Measurements from ENCODE around the gene MEG3. TPM values are rescaled to one million over a fixed set of nuclear protein-coding genes. Genes with fewer than 3 reads are reported as not detected.

The MEG3 gene
- total and polyA plus RNA-seq, 2 donors (not counting 3 experiments of a cell fraction or from before 2014, with no cell fraction given): 378 to 508 TPM

DNA sequence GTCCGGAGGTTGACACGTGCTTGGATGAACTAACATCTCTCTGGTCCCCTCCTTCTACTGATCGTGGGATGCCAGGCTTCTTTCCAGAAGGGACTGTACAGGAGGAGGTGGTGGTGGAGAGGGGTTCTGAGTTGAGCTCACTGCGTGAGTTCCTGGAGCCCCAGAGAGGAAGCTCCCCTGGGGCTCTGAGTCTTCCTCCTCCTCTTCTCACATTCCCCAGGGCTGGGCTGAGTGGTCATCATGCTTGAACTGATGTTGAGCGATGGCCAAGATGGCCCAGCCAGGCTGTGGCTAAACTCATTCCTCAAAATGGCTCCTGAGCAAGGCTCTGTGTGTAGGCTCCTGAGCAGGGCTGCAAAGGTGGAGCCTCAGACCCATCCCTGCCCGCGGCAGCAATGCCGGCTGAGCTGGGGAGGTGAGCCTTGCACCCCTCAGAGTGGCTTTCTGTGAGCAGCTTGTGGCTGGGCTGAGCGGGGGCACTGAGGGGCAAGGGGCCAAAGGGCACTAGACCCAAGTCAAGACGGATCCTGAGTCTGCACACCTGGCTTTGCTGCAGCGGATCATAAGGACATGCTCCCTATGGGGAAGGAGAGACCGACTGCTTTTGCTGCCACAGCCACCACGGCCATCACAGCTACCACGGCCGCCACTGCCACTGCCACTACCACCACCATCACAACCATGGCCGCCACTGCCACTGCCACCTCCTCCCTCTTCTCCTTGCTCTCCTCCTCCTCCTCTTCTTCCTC is 35.4 kb downstream of the MEG3 start:
- no TSS peak for BruUV-seq (replicated peaks)
- H3K9ac ChIP-seq (replicated peaks; ENCODE audit: extremely low read depth, insufficient read depth, low read length): no peak overlapping the region
- peaks cover 0 to 18% of the 10 kb centered on the region in 2 experiments for H3K36me3 ChIP-seq (ENCODE audit: control insufficient read depth in 2 of 2, extremely low read depth in 1 of 2, insufficient read depth in 2 of 2, low read length in 2 of 2)
- FAIRE-seq (no peak), DNase-seq (ENCODE audit: low read depth, low spot score) (no peak)
- no peaks in the 10 kb centered on the region for H3K9me3 ChIP-seq (replicated peaks; ENCODE audit: control insufficient read depth, insufficient read depth, low read length)
- H3K79me2 ChIP-seq (ENCODE audit: control insufficient read depth, insufficient read depth, low read length): no peaks in the 10 kb centered on the region
- no peak overlapping the region for H3K4me2 ChIP-seq (ENCODE audit: insufficient read depth, low read length)
- dilution Hi-C loops (cut with MboI; ENCODE audit: extremely low pct_ligation_motif_present, low sequenced_read_pairs): no loop called here
- no peaks in the 10 kb centered on the region for H3K9me1 ChIP-seq (replicated peaks; ENCODE audit: control insufficient read depth, extremely low read depth, insufficient read depth, low read length)
- TF ChIP-seq, protein P1, sequence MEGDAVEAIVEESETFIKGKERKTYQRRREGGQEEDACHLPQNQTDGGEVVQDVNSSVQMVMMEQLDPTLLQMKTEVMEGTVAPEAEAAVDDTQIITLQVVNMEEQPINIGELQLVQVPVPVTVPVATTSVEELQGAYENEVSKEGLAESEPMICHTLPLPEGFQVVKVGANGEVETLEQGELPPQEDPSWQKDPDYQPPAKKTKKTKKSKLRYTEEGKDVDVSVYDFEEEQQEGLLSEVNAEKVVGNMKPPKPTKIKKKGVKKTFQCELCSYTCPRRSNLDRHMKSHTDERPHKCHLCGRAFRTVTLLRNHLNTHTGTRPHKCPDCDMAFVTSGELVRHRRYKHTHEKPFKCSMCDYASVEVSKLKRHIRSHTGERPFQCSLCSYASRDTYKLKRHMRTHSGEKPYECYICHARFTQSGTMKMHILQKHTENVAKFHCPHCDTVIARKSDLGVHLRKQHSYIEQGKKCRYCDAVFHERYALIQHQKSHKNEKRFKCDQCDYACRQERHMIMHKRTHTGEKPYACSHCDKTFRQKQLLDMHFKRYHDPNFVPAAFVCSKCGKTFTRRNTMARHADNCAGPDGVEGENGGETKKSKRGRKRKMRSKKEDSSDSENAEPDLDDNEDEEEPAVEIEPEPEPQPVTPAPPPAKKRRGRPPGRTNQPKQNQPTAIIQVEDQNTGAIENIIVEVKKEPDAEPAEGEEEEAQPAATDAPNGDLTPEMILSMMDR (IDR thresholded peaks at IDR 0.05; ENCODE audit: extremely low read depth in 1 of 2, insufficient read depth in 1 of 2, low read depth in 1 of 2, low read length in 2 of 2): no peak
- no peak for TF ChIP-seq GATA2 (IDR thresholded peaks at IDR 0.05; ENCODE audit: insufficient read depth, insufficient read length, low read depth, low read length)
- no peak for TF ChIP-seq MAX (IDR thresholded peaks at IDR 0.05; ENCODE audit: insufficient read depth, insufficient read length)
- TF ChIP-seq MYC (IDR thresholded peaks at IDR 0.05; ENCODE audit: low read depth, low read length): no peak
- no peaks in the 10 kb centered on the region for H4K20me1 ChIP-seq (replicated peaks; ENCODE audit: control insufficient read depth, extremely low read depth, insufficient read depth, low read length)
- CTCF ChIA-PET: no interaction called here
- H2AFZ ChIP-seq (ENCODE audit: low read depth, low read length): no peak overlapping the region
- POLR2A ChIA-PET: no interaction called here
- no peak overlapping the region for H3K4me3 ChIP-seq (replicated peaks in 1 of 3; ENCODE audit: insufficient read depth in 1 of 3, low read depth in 1 of 3, low read length in 3 of 3)
- no peak overlapping the region for H3K27ac ChIP-seq (ENCODE audit: insufficient read depth, low read depth, low read length)
- no peaks in the 10 kb centered on the region for H3K4me1 ChIP-seq (ENCODE audit: control insufficient read depth, extremely low read depth, insufficient read depth, low read length)
- intact Hi-C loops (cut with micrococcal nuclease): no loop called here
- no peaks in the 10 kb centered on the region for H3K27me3 ChIP-seq (ENCODE audit: control insufficient read depth in 2 of 2, insufficient read depth in 2 of 2, low read length in 2 of 2)

DNA sequence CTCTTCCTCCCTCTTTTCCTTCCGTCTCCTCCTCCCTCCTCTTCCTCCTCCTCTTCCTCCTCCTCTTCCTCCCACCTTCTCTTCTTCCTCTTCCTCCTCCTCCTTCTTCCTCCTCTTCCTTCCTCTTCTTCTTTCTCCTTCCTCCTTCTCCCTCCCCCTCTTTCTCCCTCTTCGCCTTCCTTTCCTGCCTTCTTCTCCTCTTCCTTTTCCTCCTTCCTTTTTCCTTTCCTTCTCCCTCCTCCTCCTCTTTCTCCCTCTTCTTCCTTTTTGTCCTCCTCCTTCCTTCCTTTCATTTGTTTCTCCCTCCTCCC is 36.0 kb downstream of the MEG3 start:
- Histone ChIP-seq H3K79me2 (ENCODE audit: control insufficient read depth, insufficient read depth, low read length) (no peaks in the 10 kb centered on the region), H3K27me3 (ENCODE audit: control insufficient read depth in 2 of 2, insufficient read depth in 2 of 2, low read length in 2 of 2) (no peaks in the 10 kb centered on the region), H3K4me1 (ENCODE audit: control insufficient read depth, extremely low read depth, insufficient read depth, low read length) (no peaks in the 10 kb centered on the region), H3K4me2 (ENCODE audit: insufficient read depth, low read length) (no peak overlapping the region), H3K27ac (ENCODE audit: insufficient read depth, low read depth, low read length) (no peak overlapping the region), H3K9me3 (replicated peaks; ENCODE audit: control insufficient read depth, insufficient read depth, low read length) (no peaks in the 10 kb centered on the region), H3K9me1 (replicated peaks; ENCODE audit: control insufficient read depth, extremely low read depth, insufficient read depth, low read length) (no peaks in the 10 kb centered on the region), H2AFZ (ENCODE audit: low read depth, low read length) (no peak overlapping the region), H3K4me3 (replicated peaks in 1 of 3; ENCODE audit: insufficient read depth in 1 of 3, low read depth in 1 of 3, low read length in 3 of 3) (no peak overlapping the region), H4K20me1 (replicated peaks; ENCODE audit: control insufficient read depth, extremely low read depth, insufficient read depth, low read length) (no peaks in the 10 kb centered on the region), H3K9ac (replicated peaks; ENCODE audit: extremely low read depth, insufficient read depth, low read length) (no peak overlapping the region), H3K36me3 (ENCODE audit: control insufficient read depth in 2 of 2, extremely low read depth in 1 of 2, insufficient read depth in 2 of 2, low read length in 2 of 2) (peaks cover 0 to 14% of the 10 kb centered on the region in 2 experiments)
- intact Hi-C loops (cut with micrococcal nuclease): no loop called here
- dilution Hi-C loops (cut with MboI; ENCODE audit: extremely low pct_ligation_motif_present, low sequenced_read_pairs): no loop called here
- FAIRE-seq (no peak), DNase-seq (ENCODE audit: low read depth, low spot score) (no peak)
- POLR2A ChIA-PET: no interaction called here
- CTCF ChIA-PET: interaction anchor here (2.9 kb wide), 1 partner anchor 11 kb away, joined by 9 read pairs; no protein-coding TSS in a partner anchor
- BruUV-seq (replicated peaks): no TSS peak
- TF ChIP-seq POLR2AphosphoS5 (IDR thresholded peaks at IDR 0.05; ENCODE audit: insufficient read depth, low read depth, low read length) (no peak), MYC (IDR thresholded peaks at IDR 0.05; ENCODE audit: low read depth, low read length) (no peak), GATA2 (IDR thresholded peaks at IDR 0.05; ENCODE audit: insufficient read depth, insufficient read length, low read depth, low read length) (no peak), MAX (IDR thresholded peaks at IDR 0.05; ENCODE audit: insufficient read depth, insufficient read length) (no peak), POLR2A (IDR thresholded peaks at IDR 0.05; ENCODE audit: low read depth, low read length) (no peak), FOS (IDR thresholded peaks at IDR 0.05; ENCODE audit: borderline replicate concordance, insufficient read depth, low read length) (no peak), JUN (IDR thresholded peaks at IDR 0.05; ENCODE audit: borderline replicate concordance, insufficient read depth, insufficient read length, low read depth) (no peak), EZH2 (IDR thresholded peaks at IDR 0.05; ENCODE audit: borderline replicate concordance, low read depth, low read length, severe bottlenecking) (no peak)
- TF ChIP-seq, protein P1 (IDR thresholded peaks at IDR 0.05; ENCODE audit: extremely low read depth in 1 of 2, insufficient read depth in 1 of 2, low read depth in 1 of 2, low read length in 2 of 2): no peak
